GM21529 (cell line): ENCODE results near the gene PARP16.
A peak's percentile ranks its signal among the peaks of the same experiment; 100 is the strongest.
"Not testable (repeated sequence)": the region's sequence is repeated elsewhere in the genome, so short reads cannot be mapped to it uniquely, and the experiment has no call there.

Experiments
- ATAC-seq: cut with Tn5 transposase; IDR thresholded peaks from one replicate; pipeline ENCODE4 v1.9.1; 2021; ENCODE audit not compliant: unreplicated experiment

PARP16 gene

GRCh38 chr15:65278480-65278879, 8.2 kb downstream of the PARP16 start:
- no peak for ATAC-seq

GRCh38 chr15:65277015-65277414, 9.7 kb downstream of the PARP16 start:
- ATAC-seq = no peak

GRCh38 chr15:65275728-65276126, 11.0 kb downstream of the PARP16 start:
- no peak for ATAC-seq

- ATAC-seq = no peak
Measured at GRCh38 chr15:65275104-65275727, 11.5 kb downstream of the PARP16 start.

GRCh38 chr15:65270811-65271545, 15.7 kb downstream of the PARP16 start:
- ATAC-seq = not testable (repeated sequence)

- ATAC-seq = no peak
Measured at GRCh38 chr15:65268411-65268810, 18.3 kb downstream of the PARP16 start.

- no peak for ATAC-seq
Measured at GRCh38 chr15:65266469-65266868, 20.2 kb downstream of the PARP16 start.

- ATAC-seq = no peak
Measured at GRCh38 chr15:65264863-65265430, 21.7 kb downstream of the PARP16 start.

- ATAC-seq = no peak
Measured at GRCh38 chr15:65263313-65263712, 23.4 kb downstream of the PARP16 start.

- ATAC-seq = no peak
Measured at GRCh38 chr15:65260968-65261367, 25.7 kb downstream of the PARP16 start.

GRCh38 chr15:65259367-65259797, 27.3 kb downstream of the PARP16 start:
- ATAC-seq = no peak

GRCh38 chr15:65258375-65259262, 28.1 kb downstream of the PARP16 start:
- ATAC-seq = no peak

GRCh38 chr15:65255486-65256140, 31.1 kb downstream of the PARP16 start:
- ATAC-seq = no peak

GRCh38 chr15:65254758-65255157, 31.9 kb downstream of the PARP16 start:
- ATAC-seq = no peak

GRCh38 chr15:65254356-65254755, 32.3 kb downstream of the PARP16 start:
- ATAC-seq = no peak

- peak; percentile 67 for ATAC-seq
Measured at GRCh38 chr15:65249641-65250040, 37.0 kb downstream of the PARP16 start.

GRCh38 chr15:65248511-65249255, 38.0 kb downstream of the PARP16 start:
- no peak for ATAC-seq

- no peak for ATAC-seq
Measured at GRCh38 chr15:65246939-65247338, 39.7 kb downstream of the PARP16 start.

GRCh38 chr15:65246026-65246714, 40.5 kb downstream of the PARP16 start:
- no peak for ATAC-seq
